Central memory CD8-positive, alpha-beta T cell (primary cell): ENCODE data around the gene MAPK8.
A peak's percentile ranks its signal among the peaks of the same experiment; 100 is the strongest.
"Not testable (repeated sequence)": the region's sequence is repeated elsewhere in the genome, so short reads cannot be mapped to it uniquely, and the experiment has no call there.

Experiments
- ATAC-seq: fragments of 150-1000 bp; cut with Tn5 transposase; replicated peaks from 2 replicates; pipeline ENCODE4 v1.10.0; 2022; ENCODE audit warnings: mild to moderate bottlenecking, moderate FRiP score, moderate number of reproducible peaks; ENCODE audit not compliant: poor library complexity, severe bottlenecking; ENCODE audit errors: extremely low read depth
- DNase-seq, 2 donors: peaks; one replicate each; pipeline ENCODE4 v3.0.0; 2021; ENCODE audit warnings: low spot score in 2 of 2
- H3K27ac Mint-ChIP-seq: one replicate; pipeline ENCODE4 v1.8.0; 2022; ENCODE audit warnings: low read depth, mild to moderate bottlenecking, moderate library complexity, mixed read lengths
- H3K27me3 Mint-ChIP-seq: one replicate; pipeline ENCODE4 v1.8.0; 2022; ENCODE audit warnings: mixed read lengths
- H3K36me3 Mint-ChIP-seq: one replicate; pipeline ENCODE4 v1.8.0; 2022; ENCODE audit warnings: mild to moderate bottlenecking, moderate library complexity, mixed read lengths; ENCODE audit not compliant: insufficient read depth
- H3K4me1 Mint-ChIP-seq: one replicate; pipeline ENCODE4 v1.8.0; 2022; ENCODE audit warnings: mixed read lengths
- H3K4me3 Mint-ChIP-seq: one replicate; pipeline ENCODE4 v1.8.0; 2022; ENCODE audit warnings: mild to moderate bottlenecking, moderate library complexity, mixed read lengths
- H3K9me3 Mint-ChIP-seq: one replicate; pipeline ENCODE4 v1.8.0; 2022; ENCODE audit warnings: mixed read lengths

Gene MAPK8

DNA sequence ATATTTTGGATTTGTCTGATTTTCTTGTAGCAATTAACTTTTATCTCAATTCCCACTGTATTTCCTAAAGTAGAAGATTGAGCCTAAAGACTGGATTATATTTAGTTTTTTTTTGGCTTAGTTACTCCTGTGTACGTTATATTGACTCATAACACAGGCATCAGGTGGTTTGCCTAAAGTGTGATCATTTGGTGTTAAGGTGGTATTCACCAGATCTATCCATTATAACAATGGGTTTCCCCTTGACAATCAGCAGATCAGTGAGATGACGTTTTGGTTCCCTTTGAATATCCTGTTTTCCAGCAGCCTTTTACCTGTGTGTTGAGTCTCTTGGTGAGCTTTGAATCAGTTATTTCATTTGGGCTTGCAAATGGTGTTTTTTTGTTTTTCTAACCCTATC lies 18.1 kb downstream of the MAPK8 start:
- DNase-seq (no peak), ATAC-seq (no peak)
- Mint-ChIP-seq H3K36me3 (peaks cover 7% of the 10 kb centered on the region), H3K27ac (no peak overlapping the region), H3K27me3 (no peaks in the 10 kb centered on the region), H3K4me3 (no peak overlapping the region), H3K4me1 (peaks cover 34% of the 10 kb centered on the region), H3K9me3 (no peaks in the 10 kb centered on the region)

DNA sequence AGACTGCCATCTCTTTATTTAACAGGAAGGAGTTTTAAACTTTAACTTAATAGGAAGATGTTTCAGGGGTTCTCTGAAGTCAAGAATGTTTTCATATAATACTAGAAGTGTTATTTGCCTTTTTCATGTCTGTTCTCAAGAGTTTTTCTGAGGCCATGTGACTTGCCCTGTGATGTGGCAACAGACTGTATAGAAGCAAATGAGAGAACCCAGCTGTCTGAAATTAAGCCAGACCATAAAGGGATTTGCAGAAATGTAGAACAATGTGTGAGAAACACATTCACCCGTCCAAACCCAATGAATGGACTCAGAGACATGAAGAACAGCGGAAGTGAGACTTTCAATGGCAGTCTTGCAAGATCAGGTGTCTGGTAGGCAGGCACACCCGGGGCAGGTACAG lies 23.8 kb downstream of the MAPK8 start:
- DNase-seq (no peak), ATAC-seq (no peak)
- Mint-ChIP-seq H3K9me3 (no peaks in the 10 kb centered on the region), H3K4me1 (peaks cover 47% of the 10 kb centered on the region), H3K36me3 (peaks cover 8% of the 10 kb centered on the region), H3K27me3 (no peaks in the 10 kb centered on the region), H3K27ac (no peak overlapping the region), H3K4me3 (no peak overlapping the region)

DNA sequence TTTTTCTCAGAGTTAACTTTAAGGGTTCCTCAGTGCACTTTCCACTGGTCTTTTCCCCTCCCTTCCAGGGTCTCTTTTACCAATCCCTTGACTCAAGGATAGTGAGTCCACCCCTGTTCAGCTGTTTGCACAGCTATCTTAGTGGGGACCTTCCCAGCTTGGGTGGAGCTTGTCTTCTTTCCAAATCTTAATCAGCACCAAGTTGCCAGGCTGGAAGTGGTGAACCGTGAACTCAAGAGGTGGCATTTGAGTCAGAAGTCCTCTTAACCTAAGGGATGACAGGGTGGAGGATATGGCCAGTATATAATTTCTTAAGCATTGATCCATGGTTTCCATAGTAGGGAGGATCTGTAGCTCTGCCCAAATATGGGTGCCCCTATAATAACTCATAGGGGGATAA lies 25.0 kb downstream of the MAPK8 start:
- peaks cover 40% of the 10 kb centered on the region for H3K4me1 Mint-ChIP-seq
- peaks cover 8% of the 10 kb centered on the region for H3K36me3 Mint-ChIP-seq
- no peak overlapping the region for H3K4me3 Mint-ChIP-seq
- no peaks in the 10 kb centered on the region for H3K27me3 Mint-ChIP-seq
- no peak for ATAC-seq
- no peak overlapping the region for H3K27ac Mint-ChIP-seq
- no peaks in the 10 kb centered on the region for H3K9me3 Mint-ChIP-seq
- no peak for DNase-seq

DNA sequence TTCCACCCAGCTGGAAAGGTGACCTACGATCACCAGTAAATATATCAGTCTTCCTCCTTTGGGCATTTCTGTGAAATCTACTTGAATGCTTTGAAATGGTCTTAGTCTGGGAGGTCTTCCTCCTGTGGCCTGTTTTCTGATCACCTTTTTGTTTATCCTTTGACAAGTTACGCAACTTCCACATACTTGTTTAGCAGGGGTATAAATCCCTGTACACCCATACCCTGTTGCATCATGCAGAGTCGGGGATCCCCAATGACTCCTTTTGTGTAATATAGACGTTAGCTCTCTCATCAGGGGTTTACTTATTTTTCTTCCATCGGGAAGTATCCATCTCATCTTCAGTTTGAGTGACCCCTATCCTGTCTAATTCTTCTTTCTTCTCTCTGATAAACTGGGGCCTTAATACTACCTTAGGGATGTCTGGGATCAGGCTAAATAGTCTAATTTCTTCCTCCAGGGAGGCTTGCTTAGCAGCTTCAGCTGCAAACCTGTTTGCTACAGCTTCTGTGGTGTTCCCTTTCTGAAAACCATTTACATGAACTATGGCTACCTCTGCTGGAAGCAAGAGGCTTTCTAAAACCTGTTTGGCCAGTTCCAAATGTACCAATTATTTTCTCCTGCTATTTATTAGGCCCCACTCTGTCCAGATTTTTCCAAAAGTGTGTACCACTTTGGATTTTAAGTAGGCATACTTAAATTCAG lies 25.8 kb downstream of the MAPK8 start:
- DNase-seq: no peak
- H3K4me1 Mint-ChIP-seq: peaks cover 47% of the 10 kb centered on the region

DNA sequence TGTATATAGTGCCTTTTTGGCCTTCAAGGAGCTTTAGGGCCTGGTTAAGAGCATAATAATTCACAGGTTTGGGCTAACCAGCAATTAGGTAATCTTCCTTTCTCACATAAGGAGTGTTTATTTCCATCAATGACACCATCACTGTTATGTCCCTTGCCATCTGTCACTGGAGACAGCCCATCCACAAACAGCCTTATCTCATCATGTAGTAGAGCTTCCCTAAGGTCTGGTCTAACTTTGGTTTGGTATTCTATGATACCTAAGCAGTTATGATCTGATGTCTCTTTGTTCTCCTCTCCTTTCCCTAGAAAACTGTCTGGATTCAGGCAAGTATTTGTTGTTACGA lies 26.4 kb downstream of the MAPK8 start:
- Mint-ChIP-seq H3K4me1 (peaks cover 52% of the 10 kb centered on the region), H3K27ac (peak overlapping the region; percentile 64), H3K9me3 (no peaks in the 10 kb centered on the region), H3K27me3 (no peaks in the 10 kb centered on the region), H3K4me3 (no peak overlapping the region), H3K36me3 (peaks cover 16% of the 10 kb centered on the region)
- no peak for DNase-seq
- ATAC-seq: no peak

More for the DNA sequence above, 25.8 kb downstream of the MAPK8 start:
- Mint-ChIP-seq H3K27me3 (no peaks in the 10 kb centered on the region), H3K27ac (peak overlapping the region; percentile 64), H3K9me3 (no peaks in the 10 kb centered on the region), H3K4me3 (no peak overlapping the region), H3K36me3 (peaks cover 13% of the 10 kb centered on the region)
- no peak for ATAC-seq

DNA sequence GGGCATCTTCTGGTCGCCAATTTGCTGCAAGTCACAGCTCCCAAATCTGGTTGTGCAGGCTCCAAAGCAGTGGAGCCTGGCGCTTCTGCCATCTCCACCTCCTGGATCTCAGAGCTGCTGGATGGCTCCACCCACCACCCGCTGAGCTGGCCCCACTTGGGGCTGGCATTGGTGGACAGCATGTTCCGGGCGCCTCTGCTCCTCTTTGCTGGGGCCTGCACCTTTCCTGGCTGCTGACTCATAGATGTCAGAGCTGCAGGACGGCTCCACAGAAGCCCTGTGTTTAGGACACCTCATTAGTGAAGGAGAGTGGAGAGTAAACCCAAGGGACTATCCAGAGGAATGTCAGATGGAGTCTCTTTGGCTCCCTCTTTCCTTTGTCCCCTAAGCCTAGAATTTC lies 27.4 kb downstream of the MAPK8 start:
- no peak overlapping the region for H3K27ac Mint-ChIP-seq
- H3K9me3 Mint-ChIP-seq: no peaks in the 10 kb centered on the region
- H3K4me1 Mint-ChIP-seq: peaks cover 48% of the 10 kb centered on the region
- DNase-seq (no peak), ATAC-seq (no peak)
- H3K27me3 Mint-ChIP-seq: no peaks in the 10 kb centered on the region
- no peak overlapping the region for H3K4me3 Mint-ChIP-seq
- peaks cover 16% of the 10 kb centered on the region for H3K36me3 Mint-ChIP-seq

DNA sequence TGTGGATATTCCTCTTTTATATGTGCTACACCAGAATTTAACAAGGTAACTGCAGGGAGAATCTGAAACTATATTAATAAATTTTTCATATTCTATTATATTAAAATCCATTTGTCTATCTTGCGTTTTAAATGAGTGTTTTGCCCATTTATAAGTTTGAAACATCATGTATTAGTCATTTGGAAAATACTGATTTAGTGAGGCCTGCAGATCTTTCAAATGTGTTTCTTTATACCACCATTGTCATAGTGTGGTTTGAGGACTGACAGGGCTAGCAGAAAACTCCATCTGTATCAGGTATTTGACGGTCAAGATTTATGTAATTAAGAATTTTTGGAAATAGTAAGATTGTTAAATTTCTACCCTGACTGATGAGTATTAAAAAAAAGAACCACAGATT lies 29.3 kb downstream of the MAPK8 start:
- no peak overlapping the region for H3K4me3 Mint-ChIP-seq
- no peak for ATAC-seq
- no peak for DNase-seq
- no peak overlapping the region for H3K27ac Mint-ChIP-seq
- peaks cover 56% of the 10 kb centered on the region for H3K4me1 Mint-ChIP-seq
- H3K27me3 Mint-ChIP-seq: no peaks in the 10 kb centered on the region
- peaks cover 13% of the 10 kb centered on the region for H3K36me3 Mint-ChIP-seq
- no peaks in the 10 kb centered on the region for H3K9me3 Mint-ChIP-seq

DNA sequence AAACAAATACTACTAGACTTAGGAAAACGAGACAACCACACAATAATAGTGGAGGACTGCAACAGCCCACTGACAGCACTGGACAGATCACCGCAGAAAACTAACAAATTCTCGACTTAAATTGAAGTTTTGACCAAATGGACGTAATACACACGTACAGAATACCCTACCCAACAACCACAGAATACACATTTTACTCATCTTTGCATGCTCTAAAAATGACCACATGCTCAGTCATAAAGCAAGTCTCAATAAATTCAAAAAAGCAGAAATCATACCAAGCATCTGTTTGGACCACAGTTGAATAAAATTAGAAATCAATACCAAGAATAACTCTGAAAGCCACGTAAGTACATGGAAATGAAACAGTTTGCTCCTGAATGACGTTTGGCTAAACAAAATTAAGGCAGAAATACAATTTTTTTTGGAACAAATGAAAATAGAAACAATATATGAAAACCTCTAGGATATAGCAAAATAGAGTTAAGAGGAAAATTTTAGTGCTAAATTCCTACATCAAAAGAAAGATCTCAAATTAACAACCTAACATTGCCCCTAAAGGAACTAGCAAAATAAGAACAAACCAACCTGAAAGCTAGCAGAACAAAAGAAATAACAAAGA lies 30.6 kb downstream of the MAPK8 start:
- Mint-ChIP-seq H3K4me3 (no peak overlapping the region), H3K9me3 (no peaks in the 10 kb centered on the region), H3K4me1 (peaks cover 61% of the 10 kb centered on the region), H3K36me3 (peaks cover 10% of the 10 kb centered on the region), H3K27me3 (no peaks in the 10 kb centered on the region), H3K27ac (no peak overlapping the region)
- ATAC-seq (no peak), DNase-seq (no peak)

DNA sequence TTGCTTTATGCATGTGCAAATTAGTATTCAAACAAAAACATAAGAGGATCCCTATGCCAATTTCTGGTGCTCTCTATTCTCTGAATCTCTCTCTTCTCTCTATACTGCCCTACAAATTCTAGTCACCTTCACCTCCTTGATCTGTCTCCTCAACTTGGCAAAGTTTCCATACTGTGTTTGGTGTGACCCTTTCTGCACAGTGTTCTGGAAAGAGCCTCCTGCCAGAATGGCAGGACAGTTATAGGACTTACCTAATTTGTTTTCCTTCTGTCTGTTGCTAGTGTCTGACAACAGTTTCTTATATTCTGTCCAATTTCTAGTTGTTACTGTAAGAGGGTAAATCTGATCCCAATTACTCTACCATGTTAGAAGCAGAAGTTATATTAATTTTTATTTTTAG lies 34.3 kb downstream of the MAPK8 start:
- H3K27ac Mint-ChIP-seq: no peak overlapping the region
- H3K9me3 Mint-ChIP-seq: no peaks in the 10 kb centered on the region
- DNase-seq (no peak), ATAC-seq (no peak)
- peaks cover 52% of the 10 kb centered on the region for H3K4me1 Mint-ChIP-seq
- no peak overlapping the region for H3K4me3 Mint-ChIP-seq
- H3K27me3 Mint-ChIP-seq: no peaks in the 10 kb centered on the region
- peaks cover 12% of the 10 kb centered on the region for H3K36me3 Mint-ChIP-seq

DNA sequence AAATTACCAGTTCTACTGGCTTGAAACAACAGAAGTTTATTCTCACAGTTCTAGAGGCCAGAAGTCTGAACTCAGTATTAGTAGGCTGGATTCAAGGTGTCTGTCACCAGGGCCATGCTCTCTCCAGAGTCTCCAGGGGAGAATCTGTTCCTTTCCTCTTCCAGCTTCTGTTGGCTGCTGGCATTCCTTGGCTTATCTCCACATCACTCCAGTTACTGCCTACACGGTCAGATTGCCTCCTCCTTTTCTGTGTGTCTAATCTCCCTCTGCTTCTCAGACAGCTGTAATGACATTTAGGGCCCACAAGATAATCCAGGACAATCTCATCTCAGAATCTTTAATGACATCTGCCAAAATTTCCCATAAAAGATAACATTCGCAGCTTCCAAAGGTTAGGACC lies 36.6 kb downstream of the MAPK8 start:
- Mint-ChIP-seq H3K4me1 (peaks cover 41% of the 10 kb centered on the region), H3K36me3 (peaks cover 4% of the 10 kb centered on the region), H3K27me3 (no peaks in the 10 kb centered on the region), H3K4me3 (no peak overlapping the region), H3K27ac (no peak overlapping the region), H3K9me3 (peaks cover 6% of the 10 kb centered on the region)
- ATAC-seq (no peak), DNase-seq (no peak)

DNA sequence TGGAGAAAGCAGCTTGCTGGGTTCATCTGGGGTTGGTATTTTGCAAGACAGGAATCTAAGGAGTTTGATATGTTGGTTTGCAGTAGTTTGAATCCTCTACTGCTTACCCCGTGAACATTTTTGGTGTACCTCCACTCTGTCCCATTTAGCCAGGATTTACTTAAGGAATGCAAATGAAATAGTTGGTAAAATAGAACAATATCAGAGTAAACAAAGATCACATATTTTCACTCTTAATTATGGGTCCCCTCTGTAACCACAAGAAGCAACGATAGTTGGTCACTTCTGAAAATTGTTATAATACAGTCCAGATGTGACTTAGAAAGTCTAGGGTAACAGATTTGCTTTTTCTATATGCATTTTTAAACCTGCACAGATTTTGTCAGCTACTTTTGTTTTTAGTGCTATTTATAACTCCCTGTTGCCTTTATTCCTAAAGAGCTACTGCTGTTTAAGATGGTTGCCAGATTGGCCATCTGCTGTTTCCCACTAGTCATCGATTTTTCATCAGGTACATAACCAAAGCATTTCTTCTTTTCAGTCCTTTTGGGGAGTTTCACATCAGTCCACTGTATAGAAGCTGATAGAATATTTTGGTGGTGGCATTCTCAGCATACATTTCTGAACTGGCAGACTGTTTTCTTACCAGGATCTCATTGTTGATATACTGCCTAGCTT lies 37.6 kb downstream of the MAPK8 start:
- H3K4me1 Mint-ChIP-seq: peaks cover 45% of the 10 kb centered on the region
- H3K9me3 Mint-ChIP-seq: peaks cover 6% of the 10 kb centered on the region
- H3K4me3 Mint-ChIP-seq: no peak overlapping the region
- DNase-seq (no peak), ATAC-seq (no peak)
- H3K36me3 Mint-ChIP-seq: peaks cover 4% of the 10 kb centered on the region
- no peaks in the 10 kb centered on the region for H3K27me3 Mint-ChIP-seq
- H3K27ac Mint-ChIP-seq: no peak overlapping the region

DNA sequence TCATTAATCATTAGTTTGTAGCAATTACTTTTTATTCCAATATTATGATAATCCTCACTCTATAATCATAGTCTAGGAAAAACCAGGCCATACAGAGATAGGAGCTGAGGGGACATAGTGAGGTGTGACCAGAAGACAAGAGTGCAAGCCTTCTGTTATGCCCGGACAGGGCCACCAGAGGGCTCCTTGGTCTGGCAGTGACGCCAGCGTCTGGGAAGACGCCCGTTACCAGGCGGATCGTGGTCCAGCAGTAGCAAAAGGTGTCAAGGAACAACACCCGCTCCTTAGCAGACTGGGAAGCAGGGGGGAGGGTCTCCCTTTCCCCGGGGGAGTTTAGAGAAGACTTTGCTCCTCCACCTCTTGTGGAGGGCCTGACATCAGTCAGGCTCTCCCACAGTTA lies 39.8 kb downstream of the MAPK8 start:
- H3K36me3 Mint-ChIP-seq, DNase-seq, H3K27me3 Mint-ChIP-seq, ATAC-seq, H3K27ac Mint-ChIP-seq, H3K4me3 Mint-ChIP-seq, H3K9me3 Mint-ChIP-seq: not testable (repeated sequence)
- peaks cover 45% of the 10 kb centered on the region for H3K4me1 Mint-ChIP-seq

DNA sequence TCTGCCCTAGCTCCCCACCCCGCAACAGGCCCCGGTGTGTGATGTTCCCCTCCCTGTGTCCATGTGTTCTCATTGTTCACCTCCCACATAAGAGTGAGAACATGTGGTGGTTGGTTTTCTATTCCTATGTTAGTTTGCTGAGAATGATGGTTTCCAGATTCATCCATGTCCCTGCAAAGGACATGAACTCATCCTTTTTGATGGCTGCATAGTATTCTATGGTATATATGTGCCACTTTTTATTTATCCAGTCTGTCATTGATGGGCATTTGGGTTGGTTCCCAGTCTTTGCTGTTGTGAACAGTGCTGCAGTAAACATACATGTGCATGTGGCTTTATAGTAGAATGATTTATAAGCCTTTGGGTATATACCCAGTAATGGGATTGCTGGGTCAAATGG lies 41.1 kb downstream of the MAPK8 start:
- peaks cover 37% of the 10 kb centered on the region for H3K4me1 Mint-ChIP-seq
- ATAC-seq, DNase-seq, H3K36me3 Mint-ChIP-seq, H3K9me3 Mint-ChIP-seq, H3K4me3 Mint-ChIP-seq, H3K27me3 Mint-ChIP-seq, H3K27ac Mint-ChIP-seq: not testable (repeated sequence)
